ENCODE data around the gene CRACDL. TPM values are rescaled to one million over a fixed set of nuclear protein-coding genes. Genes with fewer than 3 reads are reported as not detected.

CRACDL gene
- total RNA-seq, 1 experiment from 2014 or later, result 1.1 TPM

DNA sequence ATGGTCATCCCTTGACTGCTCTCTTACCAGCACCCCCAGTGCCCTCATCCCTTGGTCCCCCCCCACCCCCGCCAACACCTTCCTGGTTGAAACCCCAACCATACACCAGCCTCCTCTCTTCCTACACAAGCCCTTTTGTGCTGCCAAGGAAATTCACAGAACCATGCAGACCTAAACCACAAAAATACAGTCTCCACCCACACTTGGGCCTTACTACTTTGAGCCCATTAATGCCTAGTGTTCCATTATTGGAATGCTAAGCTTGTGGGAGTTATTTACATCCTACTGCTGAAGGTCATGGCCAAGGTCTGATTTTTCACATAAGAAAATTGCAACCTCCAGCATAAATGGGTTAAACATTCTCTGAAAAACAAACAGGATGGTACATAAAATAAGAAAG, 4.1 kb upstream of the CRACDL start:
- Histone ChIP-seq H3K27me3 (replicated peaks; ENCODE audit: control insufficient read depth, insufficient read depth, low read length) (peaks cover 2% of the 10 kb centered on the region; the same call in 1 of the 2 replicates), H3K4me3 (ENCODE audit: low read depth, low read length) (no peak overlapping the region), H3K4me1 (no peaks in the 10 kb centered on the region; the same call in 1 of the 2 replicates), H3K9me3 (no peaks in the 10 kb centered on the region), H3K36me3 (ENCODE audit: control insufficient read depth, insufficient read depth, low read length) (no peaks in the 10 kb centered on the region)
- Mint-ChIP-seq H3K4me3 (ENCODE audit: unreplicated experiment) (no peak overlapping the region), H3K36me3 (ENCODE audit: insufficient read depth, unreplicated experiment) (no peaks in the 10 kb centered on the region), H3K27me3 (ENCODE audit: insufficient read depth, unreplicated experiment) (peaks cover 16% of the 10 kb centered on the region), H3K27ac (ENCODE audit: unreplicated experiment) (no peak overlapping the region), H3K9me3 (ENCODE audit: unreplicated experiment) (no peaks in the 10 kb centered on the region), H3K4me1 (ENCODE audit: low read depth, unreplicated experiment) (peaks cover 4% of the 10 kb centered on the region)
- DNase-seq, result no peak
- no TSS peak for BruUV-seq (replicated peaks)
- intact Hi-C loops (cut with micrococcal nuclease; ENCODE audit: unreplicated experiment), result loop anchor here (10.0 kb wide), 1 partner anchor 125 kb away; no protein-coding TSS in a partner anchor
- CTCF ChIA-PET, result no interaction called here
- POLR2A ChIA-PET, result no interaction called here
- TF ChIP-seq, protein P1, sequence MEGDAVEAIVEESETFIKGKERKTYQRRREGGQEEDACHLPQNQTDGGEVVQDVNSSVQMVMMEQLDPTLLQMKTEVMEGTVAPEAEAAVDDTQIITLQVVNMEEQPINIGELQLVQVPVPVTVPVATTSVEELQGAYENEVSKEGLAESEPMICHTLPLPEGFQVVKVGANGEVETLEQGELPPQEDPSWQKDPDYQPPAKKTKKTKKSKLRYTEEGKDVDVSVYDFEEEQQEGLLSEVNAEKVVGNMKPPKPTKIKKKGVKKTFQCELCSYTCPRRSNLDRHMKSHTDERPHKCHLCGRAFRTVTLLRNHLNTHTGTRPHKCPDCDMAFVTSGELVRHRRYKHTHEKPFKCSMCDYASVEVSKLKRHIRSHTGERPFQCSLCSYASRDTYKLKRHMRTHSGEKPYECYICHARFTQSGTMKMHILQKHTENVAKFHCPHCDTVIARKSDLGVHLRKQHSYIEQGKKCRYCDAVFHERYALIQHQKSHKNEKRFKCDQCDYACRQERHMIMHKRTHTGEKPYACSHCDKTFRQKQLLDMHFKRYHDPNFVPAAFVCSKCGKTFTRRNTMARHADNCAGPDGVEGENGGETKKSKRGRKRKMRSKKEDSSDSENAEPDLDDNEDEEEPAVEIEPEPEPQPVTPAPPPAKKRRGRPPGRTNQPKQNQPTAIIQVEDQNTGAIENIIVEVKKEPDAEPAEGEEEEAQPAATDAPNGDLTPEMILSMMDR (IDR thresholded peaks at IDR 0.05; ENCODE audit: insufficient read depth in 1 of 2, low read depth in 1 of 2, low read length in 1 of 2, severe bottlenecking in 1 of 2, unreplicated experiment in 1 of 2), result no peak

DNA sequence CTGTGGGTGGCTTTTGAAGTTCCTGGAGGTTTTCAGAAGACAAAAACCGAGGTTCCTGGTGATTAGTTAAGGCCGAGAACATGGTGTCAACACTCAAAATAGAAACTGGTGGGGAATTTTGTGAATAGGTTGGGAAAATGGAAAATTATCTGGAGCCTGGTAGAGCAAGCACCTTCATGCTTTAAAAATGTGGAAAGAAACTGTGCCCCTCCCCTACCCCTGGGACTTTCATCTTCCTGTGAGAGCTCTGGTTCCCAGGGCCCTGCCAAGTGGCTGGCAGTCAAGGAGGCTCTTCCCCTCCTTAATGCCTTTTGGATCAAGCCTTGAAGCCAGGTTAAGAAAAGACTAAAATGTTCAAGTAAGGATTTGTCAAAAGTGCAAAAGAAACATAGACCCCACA, 1.9 kb upstream of the CRACDL start:
- no peak for DNase-seq
- Mint-ChIP-seq H3K9me3 (ENCODE audit: unreplicated experiment) (no peaks in the 10 kb centered on the region), H3K27ac (ENCODE audit: unreplicated experiment) (no peak overlapping the region), H3K4me3 (ENCODE audit: unreplicated experiment) (peak overlapping the region; percentile 57), H3K4me1 (ENCODE audit: low read depth, unreplicated experiment) (peaks cover 9% of the 10 kb centered on the region), H3K36me3 (ENCODE audit: insufficient read depth, unreplicated experiment) (no peaks in the 10 kb centered on the region), H3K27me3 (ENCODE audit: insufficient read depth, unreplicated experiment) (peaks cover 19% of the 10 kb centered on the region)
- Histone ChIP-seq H3K4me3 (ENCODE audit: low read depth, low read length) (no peak overlapping the region), H3K27me3 (replicated peaks; ENCODE audit: control insufficient read depth, insufficient read depth, low read length) (peaks cover 2% of the 10 kb centered on the region; the same call in 1 of the 2 replicates), H3K9me3 (no peaks in the 10 kb centered on the region), H3K4me1 (no peaks in the 10 kb centered on the region; the same call in 1 of the 2 replicates), H3K36me3 (ENCODE audit: control insufficient read depth, insufficient read depth, low read length) (no peaks in the 10 kb centered on the region)
- BruUV-seq (replicated peaks), result no TSS peak
- intact Hi-C loops (cut with micrococcal nuclease; ENCODE audit: unreplicated experiment), result no loop called here
- TF ChIP-seq, protein P1 (IDR thresholded peaks at IDR 0.05; ENCODE audit: insufficient read depth in 1 of 2, low read depth in 1 of 2, low read length in 1 of 2, severe bottlenecking in 1 of 2, unreplicated experiment in 1 of 2), result no peak
- CTCF ChIA-PET, result no interaction called here
- POLR2A ChIA-PET, result no interaction called here

DNA sequence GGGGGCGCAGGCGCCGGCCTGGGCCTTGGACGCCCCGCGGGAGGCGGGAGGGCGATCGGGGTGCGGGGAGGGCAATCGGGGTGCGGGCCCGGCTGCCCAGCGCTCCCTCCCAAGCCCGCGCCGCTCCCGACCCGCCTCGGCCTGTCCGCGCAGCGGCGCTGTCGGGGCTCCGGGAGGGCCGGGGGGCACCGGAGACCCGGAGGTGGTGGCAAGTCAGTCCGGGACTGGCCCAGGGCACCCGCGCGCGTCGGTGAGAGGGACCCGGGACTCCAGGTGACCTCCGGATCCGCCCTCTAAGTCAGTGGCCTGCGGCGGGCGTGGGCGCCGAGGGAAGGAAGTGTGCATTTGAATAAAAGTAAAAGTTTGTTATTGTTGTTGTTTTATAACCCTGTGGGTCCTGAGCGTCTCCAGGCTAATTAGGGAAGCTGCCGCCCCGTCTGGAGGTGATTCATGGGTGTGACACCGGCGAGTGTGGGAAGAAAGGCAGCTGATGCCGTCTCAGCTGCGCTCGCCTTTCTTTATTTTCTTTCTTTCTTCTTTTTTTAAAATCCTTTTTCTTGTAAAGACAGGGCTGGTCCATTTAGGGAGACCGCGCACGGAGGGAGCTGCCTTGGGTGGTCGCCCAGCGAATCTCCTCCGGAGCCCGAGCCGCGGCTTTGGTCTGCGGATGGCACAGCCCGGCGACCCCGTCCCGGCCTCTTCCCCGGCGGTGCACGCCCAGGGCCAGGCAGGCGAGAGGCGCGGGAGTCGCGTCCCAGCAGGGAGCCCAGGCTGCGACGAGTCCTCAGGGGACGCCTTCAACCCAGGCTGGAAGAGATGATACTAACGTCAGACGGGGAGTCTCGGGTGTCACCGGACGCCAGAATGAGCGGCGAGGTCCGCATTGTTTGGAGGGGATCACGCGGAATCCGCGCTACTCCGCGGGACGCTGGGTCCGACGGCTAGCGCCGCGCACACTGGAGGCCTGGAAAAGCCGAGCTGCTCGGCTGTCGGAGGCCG, 627 bp upstream of the CRACDL start:
- TF ChIP-seq, protein P1 (IDR thresholded peaks at IDR 0.05; ENCODE audit: insufficient read depth in 1 of 2, low read depth in 1 of 2, low read length in 1 of 2, severe bottlenecking in 1 of 2, unreplicated experiment in 1 of 2), result no peak
- no peaks in the 10 kb centered on the region for H3K9me3 Mint-ChIP-seq (ENCODE audit: unreplicated experiment)

More for the DNA sequence above, 627 bp upstream of the CRACDL start:
- H3K9me3 ChIP-seq, result no peaks in the 10 kb centered on the region
- DNase-seq, result peak in 1 of 2 experiments; percentile 29
- peak overlapping the region; percentile 43 for H3K4me3 ChIP-seq (ENCODE audit: low read depth, low read length)
- peaks cover 2% of the 10 kb centered on the region; the same call in 1 of the 2 replicates for H3K27me3 ChIP-seq (replicated peaks; ENCODE audit: control insufficient read depth, insufficient read depth, low read length)
- Mint-ChIP-seq H3K36me3 (ENCODE audit: insufficient read depth, unreplicated experiment) (no peaks in the 10 kb centered on the region), H3K4me3 (ENCODE audit: unreplicated experiment) (peak overlapping the region; percentile 53), H3K27ac (ENCODE audit: unreplicated experiment) (no peak overlapping the region), H3K4me1 (ENCODE audit: low read depth, unreplicated experiment) (peaks cover 9% of the 10 kb centered on the region), H3K27me3 (ENCODE audit: insufficient read depth, unreplicated experiment) (peaks cover 19% of the 10 kb centered on the region)
- ChIA-PET CTCF (no interaction called here), POLR2A (no interaction called here)
- intact Hi-C loops (cut with micrococcal nuclease; ENCODE audit: unreplicated experiment), result no loop called here
- H3K36me3 ChIP-seq (ENCODE audit: control insufficient read depth, insufficient read depth, low read length), result no peaks in the 10 kb centered on the region
- BruUV-seq (replicated peaks), result no TSS peak
- no peaks in the 10 kb centered on the region; the same call in 1 of the 2 replicates for H3K4me1 ChIP-seq
